Choroid plexus epithelial cell (primary cell): Measurements from ENCODE around the gene SULT1B1.
A peak's percentile ranks its signal among the peaks of the same experiment; 100 is the strongest.

Source experiments
- DNase-seq: peaks from one replicate; pipeline ENCODE4 v3.0.0-alpha.2; 2010; ENCODE audit warnings: low read depth
- H3K4me3 ChIP-seq: 2 replicates; pipeline ENCODE4 v1.5.1; 2011; ENCODE audit warnings: low read depth, mild to moderate bottlenecking, control low read depth, low read length, moderate library complexity
- CTCF ChIP-seq: conservative IDR thresholded peaks from 2 replicates; pipeline ENCODE4 v1.5.1; 2011; ENCODE audit warnings: low read depth, mild to moderate bottlenecking, control low read depth, inconsistent platforms, low read length, moderate library complexity

Gene SULT1B1

DNA sequence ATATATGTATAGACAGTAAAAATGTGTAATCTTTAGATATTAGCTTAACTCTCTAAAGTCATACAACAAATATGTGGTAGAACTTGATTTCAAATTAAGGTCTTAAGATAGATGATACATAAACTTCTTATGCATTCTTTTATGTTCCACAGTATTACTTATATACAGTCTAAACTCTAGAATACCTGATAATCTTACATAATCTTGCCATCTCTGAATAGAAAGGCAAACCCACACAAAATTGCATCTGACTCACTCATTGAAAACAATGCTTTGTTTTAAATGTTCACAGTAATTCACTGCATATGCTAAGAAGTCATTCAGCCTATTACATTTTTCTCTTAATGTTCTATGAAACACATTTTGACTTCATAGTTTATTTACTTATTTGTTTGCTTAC is 10.1 kb downstream of the SULT1B1 start:
- TF ChIP-seq CTCF, result no peak
- no peak overlapping the region for H3K4me3 ChIP-seq
- DNase-seq, result no peak

DNA sequence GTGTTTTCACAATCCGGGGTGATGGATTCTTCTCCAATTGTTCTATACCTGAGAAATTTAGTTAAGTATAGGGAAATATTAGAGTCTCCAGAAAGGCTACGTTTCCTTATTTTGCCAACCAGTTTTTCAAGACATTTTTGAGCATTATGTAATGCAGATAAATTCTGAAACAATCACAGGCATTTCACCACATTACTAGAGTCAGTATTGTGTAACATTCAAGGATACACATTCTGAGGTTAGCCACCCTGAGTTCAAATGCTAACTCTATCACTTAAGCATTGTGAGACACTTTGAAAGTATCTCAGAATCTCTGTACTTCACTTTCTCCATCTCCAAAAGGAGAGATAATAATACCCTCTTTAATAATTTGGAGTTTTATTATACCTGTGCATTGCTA is 10.6 kb downstream of the SULT1B1 start:
- DNase-seq, result peak; percentile 81
- H3K4me3 ChIP-seq, result no peak overlapping the region
- TF ChIP-seq CTCF, result no peak

DNA sequence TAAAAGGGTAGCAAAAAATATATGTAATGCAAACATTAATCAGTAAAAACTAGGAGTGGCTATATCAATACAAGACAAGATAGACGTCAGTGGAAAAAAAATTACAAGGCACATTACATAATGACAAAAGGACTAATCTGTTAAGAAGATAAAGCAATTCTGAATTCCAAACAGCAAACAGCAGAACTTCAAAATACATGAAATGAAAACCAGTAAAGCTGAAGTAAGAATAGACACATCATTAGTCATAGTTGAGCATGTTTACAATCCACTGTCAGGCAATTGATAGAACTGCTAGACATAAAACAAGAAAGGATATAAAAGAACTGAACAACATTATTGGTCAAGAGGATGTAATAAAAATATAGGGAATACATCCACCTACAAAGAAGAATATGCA is 12.2 kb downstream of the SULT1B1 start:
- no peak overlapping the region for H3K4me3 ChIP-seq
- peak; percentile 82 for DNase-seq
- no peak for TF ChIP-seq CTCF

DNA sequence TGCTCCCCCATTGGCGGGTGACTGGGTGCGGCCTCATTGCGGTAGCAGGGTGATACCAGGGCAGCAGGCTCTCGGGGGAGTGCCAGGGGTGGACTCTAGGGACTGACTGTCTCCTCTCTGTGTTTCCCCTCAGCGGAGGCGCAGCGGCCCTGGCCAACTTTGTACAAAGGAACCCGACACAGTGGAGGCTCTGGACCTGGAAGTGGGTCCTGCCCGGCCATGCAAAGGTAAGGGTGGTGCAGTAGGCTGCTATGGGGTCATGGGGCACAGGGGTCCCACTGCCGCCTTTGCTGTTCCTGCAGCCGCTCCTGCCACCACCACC is 16.3 kb downstream of the SULT1B1 start:
- TF ChIP-seq CTCF, result no peak
- no peak for DNase-seq
- H3K4me3 ChIP-seq, result no peak overlapping the region

DNA sequence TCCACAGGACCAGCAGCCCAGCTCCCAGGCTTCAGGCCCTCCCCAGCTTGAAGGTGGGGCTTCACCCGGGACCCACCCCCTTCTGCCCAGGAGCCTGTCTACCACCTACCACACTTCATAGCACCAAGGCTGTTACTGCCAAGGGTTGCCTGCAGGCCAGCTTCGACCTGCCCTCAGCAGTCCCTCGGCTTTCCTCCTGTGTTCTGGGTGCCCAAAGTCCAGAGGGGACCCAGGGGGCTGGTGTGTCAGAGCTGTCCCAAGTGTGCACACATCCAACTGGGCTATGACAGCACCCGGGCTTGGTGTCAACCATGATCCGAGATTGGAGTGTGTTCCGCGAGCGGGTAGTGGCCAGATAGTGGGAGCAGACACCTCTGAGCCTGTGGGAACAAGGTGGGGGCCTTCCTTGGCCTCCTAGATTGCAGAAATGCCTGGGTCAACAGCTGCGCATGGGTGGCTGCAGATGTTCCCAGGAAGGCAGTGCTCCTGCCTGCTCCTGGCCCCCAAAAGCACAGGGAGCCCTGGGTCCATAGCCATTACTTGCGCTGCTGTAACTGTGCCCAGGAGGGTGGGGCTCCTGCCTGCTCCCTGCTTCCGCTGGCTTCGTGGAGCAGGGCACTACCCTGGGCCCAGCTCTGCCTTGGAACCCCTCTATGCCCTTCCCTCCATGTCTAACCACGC is 16.8 kb downstream of the SULT1B1 start:
- no peak for TF ChIP-seq CTCF
- no peak for DNase-seq
- no peak overlapping the region for H3K4me3 ChIP-seq

DNA sequence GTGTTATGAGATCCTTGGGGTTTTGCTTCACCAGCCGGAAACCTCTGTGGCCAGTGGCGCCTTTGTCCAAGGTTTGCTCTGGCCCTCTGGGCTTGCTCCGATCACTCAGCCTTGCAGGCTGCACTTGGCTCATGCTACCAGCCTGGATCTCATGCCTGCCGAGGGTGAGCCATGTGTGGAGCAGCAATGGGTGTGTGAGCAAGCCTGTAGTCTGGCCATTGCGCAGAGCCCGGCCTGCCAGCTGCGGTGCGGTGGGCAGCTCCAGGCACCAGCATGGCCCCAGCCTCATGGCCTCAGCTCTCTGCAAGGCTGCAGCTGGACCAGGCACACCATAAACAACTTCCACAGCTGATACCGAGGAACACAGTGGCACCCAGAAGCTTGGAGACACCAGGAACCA is 17.8 kb downstream of the SULT1B1 start:
- TF ChIP-seq CTCF, result no peak
- H3K4me3 ChIP-seq, result no peak overlapping the region
- DNase-seq, result no peak

DNA sequence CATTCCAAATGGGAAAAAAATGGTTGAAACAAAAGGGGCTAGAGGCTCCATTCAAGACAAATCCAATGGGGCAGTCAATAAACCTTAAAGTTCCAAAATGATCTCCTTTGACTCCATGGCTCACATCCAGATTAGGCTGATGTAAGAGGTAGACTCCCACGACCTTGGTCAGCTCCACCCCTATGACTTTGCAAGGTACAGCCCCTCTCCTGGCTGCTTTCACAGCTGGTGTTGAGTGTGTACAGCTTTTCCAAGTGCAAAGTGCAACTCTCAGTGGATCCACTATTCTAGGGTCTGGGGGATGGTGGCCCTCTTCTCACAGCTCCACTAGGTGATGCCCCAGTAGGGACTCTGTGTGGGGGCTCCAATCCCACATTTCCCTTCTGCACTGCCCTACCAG is 21.5 kb downstream of the SULT1B1 start:
- no peak for TF ChIP-seq CTCF
- DNase-seq, result no peak
- no peak overlapping the region for H3K4me3 ChIP-seq
